GM21825 (cell line): ENCODE measurements around the gene GRID1.

ENCODE experiments used
- ATAC-seq: cut with Tn5 transposase; IDR thresholded peaks from one replicate; pipeline ENCODE4 v1.9.1; 2021; ENCODE audit warnings: mild to moderate bottlenecking, moderate library complexity; ENCODE audit not compliant: unreplicated experiment

GRID1 gene

DNA sequence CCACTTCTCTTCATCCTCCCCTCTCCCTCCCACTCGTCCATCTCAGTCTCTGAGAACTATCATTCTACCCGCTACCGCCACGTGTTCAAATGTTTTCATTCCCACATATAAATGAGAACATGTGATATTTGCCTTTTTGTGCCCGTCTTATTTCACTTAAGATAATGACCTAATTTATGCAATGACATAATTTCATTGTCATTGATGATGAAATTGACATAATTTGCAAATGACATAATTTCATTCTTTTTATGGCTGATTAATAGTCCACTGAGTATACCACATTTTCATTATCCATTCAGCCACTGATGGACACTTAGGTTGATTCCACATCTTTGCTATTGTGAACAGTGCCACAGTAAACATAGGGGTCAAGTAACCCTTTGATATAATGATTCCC, 292.3 kb downstream of the GRID1 start:
- ATAC-seq = no peak

DNA sequence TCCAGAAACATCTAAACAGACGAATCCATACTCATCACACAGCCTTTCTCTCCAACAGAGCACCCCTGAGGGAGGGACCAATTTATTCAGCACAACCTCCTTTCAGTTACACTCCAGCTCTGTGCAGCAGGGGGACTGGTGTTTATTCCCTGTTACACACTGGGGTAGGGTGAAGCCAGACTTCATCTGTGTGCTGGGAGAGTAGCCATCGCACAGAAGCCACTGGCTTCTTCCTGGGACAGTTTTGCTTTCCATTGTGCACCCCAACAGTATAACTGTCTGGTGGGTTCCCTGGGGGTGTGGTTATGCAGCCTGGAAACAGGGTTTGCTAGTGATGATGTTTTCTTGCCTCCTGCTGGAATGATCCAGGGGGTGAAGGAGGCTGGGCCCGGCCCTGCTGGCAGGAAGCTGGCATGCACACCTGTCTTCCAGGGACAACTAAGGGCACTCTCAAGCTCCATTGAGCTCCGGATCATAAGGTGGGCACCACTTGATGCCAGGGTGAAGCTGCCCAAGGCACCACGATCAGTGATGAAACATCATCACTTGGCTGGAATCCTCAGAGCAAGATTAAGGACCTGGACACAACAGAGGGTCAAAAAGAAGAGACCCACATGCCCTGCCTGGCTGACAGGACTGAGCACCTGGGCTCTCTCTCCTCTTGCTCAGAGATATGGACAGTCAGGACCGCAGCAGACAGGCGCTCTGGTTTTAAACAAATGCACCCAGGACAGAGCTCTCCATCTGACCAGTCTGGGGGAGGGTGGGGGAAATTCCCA, 293.2 kb downstream of the GRID1 start:
- ATAC-seq = no peak

DNA sequence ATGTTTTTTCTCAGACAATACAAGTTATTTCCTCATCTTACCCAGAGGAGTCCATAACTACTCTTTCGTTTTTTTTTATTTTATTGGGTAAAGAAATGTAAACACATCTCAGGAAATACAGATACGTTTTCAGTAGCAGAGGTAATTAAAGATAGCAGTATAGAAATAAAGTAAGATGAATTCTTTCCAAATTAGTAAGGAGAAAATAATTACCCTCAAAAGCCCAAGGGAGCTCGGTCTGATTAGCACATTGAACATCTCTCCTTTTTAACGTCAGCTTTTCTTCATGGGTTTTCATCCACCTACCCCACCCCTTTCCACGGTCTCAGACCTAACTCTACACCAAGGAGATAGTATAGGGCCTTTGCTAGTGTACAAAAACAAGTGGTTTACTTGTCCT, 294.2 kb downstream of the GRID1 start:
- no peak for ATAC-seq

DNA sequence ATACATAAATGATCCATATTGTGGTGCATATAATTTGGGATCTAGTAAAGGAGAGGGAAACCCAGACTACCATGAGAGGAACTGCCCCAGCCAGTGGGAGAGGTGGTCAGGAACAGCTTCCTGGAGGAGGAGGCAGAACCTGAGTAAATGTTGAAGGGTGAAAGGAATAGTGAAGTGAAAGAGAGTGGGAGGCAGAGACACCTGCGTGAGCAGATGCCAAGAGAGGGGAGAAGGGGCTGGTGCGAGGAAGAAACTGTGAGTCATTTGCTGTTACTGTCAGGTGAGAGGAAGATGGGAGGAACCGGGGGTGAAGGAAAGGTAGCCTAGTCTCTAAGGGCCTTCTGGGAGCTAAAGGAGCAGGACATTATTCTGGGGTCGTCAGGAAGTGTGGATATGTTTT, 294.8 kb downstream of the GRID1 start:
- no peak for ATAC-seq

DNA sequence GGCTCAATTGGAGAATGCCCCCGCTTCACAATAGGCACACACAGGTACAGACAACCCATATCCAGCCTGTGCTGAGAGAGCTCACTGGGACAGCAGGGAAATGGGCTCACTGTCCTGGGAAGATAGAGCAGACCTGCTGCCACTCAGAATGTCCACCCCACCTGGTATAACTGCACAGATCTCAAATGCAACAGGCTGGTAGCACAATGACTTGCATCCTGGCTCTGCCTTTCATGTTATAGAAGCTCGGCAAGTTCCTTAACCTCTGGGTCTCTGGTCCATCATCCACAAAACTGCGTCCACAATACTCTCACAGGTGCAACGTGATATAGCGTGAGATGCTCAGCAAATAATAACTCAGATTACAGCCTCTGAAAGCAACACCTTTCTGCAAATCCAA, 295.4 kb downstream of the GRID1 start:
- ATAC-seq = no peak

DNA sequence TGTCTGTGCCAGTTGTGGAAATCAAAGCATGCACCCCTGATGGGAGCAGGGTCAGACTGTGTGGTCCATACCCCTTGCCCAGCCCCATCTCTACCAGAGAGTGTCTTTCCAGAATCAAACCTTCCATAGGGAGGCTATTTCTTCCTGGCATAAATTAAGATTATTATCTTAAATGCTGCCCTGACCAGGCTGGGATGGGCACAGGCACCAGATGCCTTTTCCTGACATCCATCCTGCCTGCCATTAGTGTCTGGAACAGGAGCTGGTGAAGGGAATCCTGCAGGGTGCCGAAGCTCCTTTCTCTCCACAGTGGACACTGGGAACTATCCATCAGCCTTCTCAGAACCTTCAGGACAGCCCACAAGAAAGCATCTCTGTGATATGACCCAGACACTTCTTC, 296.3 kb downstream of the GRID1 start:
- ATAC-seq = no peak

DNA sequence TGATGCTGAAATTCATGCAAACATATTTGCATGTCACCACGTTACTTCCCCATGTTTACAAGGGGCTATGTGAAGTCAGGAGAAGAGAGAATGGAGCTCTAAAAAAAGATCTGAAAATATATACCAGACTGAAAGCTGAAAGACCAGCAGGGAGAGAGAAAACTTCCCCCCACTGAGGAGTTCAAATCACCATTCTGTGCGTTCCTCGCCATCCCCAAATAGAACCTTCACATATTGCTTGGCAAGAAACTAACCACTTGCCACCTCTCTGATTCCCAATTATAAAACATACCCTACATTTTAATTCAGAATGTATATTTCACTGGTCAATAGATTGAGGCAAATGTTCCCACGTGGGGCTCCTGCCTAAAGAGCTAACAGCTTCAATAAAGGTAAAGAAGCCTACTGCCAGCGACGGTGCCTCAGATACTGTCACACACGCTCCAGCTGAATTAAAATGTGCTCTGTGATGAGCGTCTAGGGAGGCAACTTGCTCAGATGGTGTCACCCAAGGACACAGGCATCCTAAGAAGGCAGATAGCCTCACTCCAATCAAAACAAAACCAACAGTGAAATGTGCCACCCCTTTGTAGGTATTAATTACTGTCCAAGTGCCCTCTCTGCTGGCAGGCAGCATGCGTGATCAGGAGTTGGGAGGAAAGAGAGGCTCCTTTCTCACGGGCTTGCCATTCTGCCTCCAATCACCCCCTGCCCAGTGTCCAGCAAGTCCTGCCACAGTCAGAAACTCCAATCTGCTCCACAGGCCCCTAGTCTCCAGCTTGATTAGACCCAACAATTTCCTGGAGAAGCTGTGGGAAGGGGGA, 298.2 kb downstream of the GRID1 start:
- no peak for ATAC-seq

DNA sequence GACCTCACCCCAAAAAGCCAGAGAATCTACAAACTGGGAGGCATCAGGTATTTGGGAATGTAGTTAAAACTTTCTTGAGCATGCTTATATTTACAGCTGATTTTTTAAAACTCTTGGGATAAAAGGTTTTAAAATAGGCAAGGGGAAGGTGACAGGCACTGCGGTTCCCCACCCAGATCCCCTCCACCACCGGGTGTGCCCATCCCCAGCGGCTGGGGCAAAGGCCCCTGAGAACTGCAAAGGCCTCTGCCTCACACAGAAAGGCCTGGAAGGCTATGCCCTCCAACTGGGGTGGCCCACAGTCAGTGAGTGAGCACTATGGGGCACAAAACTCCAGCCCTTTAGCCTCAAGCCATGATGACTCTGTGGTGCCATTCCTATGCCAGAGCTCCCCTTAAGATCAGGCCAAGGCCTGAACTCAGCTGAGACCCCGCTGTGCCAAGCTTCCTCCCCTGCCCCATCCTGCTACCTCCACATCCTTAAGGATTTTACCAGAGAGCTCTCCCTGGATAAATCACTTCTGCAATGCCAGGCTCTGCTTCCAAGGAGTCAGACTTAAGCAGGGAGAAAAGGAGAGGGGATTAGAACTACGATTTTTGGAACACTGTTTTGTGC, 299.1 kb downstream of the GRID1 start:
- ATAC-seq = no peak

DNA sequence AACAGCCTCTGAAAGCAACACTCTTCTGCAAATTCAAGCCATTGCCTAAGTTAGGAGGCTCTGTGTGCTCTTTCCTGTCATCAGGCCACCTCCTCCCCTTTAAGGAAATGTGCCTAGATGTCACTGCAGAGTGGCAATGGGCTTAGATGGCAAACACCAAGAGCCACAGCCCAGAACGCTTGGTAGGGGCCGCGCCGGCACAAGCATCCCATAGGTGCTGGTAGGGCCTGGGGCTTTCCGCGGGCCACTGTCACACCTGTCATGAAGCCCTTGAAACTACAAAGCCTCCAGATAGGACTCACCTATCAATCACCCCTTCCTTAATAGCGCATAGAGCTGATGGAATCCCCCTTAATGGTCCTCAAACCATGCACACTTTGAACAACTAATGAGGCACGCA, 299.9 kb downstream of the GRID1 start:
- ATAC-seq = no peak

DNA sequence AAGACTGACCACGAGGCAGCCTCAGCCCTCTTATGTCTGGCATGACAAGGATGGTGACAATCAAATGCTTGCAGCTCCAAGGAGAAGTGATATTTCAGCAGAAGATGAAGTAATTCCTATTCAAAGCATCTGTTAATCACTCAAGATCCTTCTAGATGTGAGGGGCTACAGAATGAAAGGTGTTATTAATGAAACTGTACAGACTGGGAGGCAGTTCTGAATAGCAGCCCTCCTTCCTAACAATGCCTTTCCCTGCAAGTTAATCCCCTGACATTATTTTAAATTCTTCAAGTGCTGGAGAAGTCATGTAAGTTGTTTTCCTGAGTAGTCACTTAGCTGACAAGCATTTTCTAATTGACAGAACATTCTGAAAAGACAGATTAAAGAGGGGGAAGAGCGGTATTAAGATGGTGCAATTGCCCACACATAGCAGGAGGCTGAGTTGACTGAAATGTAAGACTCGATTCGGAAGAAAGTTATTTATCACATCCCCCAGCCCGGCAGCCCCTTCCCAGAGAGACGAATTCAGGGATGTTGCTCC, 300.8 kb downstream of the GRID1 start:
- ATAC-seq = no peak

DNA sequence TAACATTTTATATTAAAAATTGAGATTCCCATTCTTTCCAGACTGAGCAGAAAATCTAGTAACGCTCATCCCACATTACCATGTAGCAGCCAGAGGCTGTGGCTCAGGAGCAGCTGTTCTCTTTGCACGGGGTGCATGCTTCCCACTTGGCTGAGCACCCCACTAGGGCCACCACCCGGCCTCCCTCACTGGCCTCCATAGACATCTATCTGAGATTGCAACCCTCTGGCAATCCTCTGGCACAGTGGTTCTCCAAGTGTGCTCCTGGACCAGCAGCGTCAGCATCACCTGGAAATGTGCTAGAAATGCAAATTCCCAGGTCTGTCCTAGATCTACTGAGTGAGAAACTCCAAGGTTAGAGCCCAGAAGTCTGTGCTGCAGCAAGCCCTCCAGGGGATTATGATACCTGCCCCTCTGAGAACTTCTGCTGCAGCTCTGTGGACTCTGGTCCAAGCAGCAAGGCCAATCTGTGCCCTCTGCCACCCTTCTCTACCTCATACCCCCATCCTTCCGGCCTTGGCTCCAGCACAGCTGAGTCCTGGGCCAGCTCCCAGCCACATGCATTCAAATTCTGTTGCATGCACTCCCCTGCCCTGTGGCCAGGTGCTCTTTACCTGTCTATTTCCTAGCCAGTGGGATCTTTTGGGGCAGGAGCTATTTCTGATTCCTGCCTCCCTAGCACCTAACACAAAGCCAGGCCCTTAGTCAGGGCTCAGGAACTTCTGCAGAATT, 301.5 kb downstream of the GRID1 start:
- no peak for ATAC-seq

DNA sequence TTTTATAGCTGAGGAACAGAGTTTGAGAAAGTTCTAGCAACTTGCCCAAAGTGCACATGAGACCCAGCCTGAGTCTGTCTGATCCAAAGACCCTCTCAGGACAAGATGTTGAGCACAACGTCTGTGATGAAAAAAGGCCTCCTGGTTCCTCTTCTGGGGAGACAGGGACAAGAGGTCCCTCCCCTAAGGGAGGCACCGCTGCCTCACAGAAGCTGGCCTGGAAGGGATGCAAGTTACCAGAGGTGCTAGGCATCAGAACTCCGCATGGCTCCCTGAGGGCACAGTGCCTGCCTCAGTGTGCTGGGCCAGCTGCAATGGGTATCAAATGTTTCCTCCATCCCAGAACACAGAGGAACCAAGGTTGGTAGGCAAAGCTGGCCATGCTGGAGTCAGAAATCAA, 302.4 kb downstream of the GRID1 start:
- ATAC-seq = no peak

DNA sequence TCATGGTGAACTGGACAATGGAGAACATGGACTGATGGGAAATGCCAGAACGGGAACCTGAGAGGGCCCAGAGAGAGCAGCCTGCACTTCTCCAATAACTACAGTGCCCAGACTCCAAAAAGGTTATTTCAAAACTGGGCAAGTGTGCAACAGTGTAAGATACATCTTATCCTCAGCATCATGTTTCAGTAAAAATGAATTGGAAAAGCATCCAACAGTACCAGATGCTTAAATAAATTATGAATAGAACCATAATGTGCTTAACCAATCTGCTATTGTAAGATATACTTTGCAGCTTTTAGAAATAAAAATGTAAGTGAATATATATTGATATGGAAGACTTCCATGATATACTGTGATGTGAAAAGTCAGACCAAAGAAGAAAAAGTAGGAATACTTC, 303.3 kb downstream of the GRID1 start:
- no peak for ATAC-seq

DNA sequence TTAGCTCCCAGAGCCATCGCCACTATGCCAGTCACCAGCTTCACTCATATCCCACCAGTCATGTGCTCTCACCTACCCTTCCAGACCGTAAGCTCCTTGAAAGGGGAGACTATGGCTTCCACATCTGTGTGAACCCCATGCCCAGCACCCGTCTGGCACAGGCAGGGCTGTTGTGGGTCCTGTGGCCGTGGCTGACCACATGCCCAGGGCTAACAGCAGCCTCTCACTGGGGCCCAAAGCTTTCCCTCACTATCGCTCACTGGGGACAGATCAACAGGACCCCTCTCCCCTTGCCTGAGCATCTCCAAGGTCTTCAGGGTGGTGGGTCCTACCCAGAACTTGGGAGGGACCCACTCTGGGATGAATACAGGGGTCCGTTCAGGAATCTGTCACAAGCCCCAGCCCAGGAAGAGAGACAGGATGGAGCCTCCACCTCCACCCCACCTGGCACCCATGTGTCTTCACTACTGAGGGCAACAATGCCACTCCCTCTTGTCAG, 303.9 kb downstream of the GRID1 start:
- no peak for ATAC-seq

DNA sequence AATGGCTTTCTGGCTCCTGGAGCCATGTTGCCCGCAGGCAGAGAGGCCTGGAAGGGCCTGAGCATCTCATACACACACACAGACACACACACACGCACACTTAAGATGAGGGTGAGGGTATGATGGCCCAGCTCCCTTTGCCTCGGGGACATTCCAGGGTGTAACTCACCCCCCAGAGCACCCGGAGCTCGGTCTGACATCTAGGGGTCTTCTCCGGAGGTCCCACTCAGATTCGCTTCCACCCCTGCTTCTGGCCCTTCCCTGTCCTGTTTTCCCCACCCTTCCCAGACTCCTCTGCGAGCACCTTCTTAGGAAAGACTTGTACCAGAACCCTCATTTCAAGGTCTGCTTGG, 304.4 kb downstream of the GRID1 start:
- no peak for ATAC-seq

DNA sequence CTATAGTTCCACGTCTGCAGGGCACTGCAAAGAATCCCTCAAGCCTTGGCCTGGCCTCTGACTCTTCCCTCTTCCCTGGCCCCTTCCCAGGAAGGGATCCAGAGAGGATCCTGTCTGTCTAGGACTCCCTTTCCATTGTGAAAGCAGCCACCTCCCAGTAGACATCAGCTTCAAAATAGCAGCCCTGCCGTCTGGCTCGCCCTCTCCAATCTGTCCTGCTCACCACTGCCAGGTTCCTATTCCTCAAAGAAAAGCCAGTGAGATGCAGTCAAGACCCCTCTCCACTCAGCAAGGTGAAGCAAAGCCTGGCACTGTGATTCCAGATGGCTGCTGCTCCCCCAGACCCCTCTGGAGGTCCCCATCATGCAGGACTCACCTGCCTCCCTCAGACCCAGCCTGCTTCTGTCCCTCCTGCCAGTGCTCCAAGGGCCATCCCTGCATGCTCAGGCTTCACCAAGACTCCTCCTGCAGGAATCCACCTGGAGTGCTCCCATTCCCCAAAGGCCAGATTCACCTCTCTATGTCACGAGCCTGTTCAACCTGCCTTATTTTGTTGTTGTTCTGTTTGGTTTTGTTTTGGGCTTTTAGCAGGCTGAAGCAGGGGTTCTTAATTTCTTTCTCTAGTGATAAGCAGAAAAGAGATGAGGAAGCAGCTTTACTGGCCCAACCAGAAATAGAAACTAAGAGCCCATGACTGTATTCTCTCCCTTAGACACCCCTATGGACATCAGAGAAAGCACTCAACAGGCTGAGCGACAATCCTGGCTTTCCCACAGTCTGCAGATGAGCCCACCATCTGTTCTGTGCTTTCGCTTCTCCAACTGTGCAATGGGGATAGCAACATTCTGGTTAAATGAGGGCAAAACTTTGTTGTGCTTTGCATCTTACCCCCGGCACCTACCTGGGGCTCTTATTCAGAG, 305.1 kb downstream of the GRID1 start:
- no peak for ATAC-seq

DNA sequence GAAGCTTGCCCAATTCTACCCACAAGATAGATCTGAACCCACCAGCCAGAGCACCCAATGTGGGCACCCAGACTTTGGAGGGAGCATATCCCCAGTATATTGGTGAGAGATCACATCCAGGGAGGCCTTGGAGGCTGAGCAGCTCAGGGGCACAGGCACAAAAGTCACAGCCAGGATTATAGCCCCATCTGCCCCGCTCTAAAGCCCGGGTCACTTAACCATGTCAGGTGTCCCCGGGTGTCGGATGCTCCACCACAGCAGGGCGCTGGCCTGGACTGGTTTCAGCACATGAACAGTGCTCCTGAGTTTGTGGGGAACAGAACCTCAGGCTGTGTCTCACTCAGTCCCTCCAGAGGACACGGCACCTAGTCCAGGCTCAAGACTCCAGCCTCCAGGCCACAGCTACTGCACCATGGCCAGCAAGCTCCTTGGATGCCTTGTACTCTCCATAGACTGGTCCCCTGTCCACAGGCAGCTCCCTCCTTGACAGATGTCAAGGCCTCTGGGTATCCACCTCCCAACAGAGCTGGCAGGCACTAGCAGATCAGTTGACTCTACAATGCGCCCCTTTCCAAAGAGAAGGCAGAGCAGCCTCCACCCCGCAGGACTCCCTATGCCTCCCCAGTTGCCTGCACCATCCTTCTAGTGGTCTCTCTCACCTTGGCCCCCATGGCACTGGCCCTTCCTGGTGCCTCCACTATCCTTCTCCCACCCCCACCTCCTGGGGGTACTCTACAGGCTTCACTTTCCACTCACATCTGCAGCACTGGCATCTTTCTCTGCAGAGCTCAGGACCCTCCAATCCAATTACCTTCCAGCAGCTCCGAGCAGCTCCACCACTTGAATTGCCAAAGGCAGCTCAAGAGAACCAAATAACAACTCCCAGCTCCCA, 306.0 kb downstream of the GRID1 start:
- ATAC-seq = no peak

DNA sequence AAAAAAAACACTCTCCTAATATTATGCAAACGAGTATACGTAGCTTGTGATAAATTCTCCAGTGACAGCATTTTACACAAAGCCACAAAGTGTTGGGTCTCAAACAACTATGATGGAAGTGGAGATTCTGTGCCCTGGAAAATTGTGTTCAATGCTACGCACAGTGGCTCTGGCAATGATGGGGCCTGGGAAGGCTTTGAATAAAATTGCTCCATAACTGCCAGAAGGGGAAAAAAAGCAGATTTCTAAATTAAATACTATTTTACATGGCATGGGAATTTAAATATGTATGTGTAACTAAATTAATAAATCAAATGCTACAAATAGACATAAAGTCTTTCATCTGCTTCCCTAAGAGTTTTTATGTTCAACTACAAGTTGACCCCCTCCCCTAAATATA, 306.7 kb downstream of the GRID1 start:
- no peak for ATAC-seq

DNA sequence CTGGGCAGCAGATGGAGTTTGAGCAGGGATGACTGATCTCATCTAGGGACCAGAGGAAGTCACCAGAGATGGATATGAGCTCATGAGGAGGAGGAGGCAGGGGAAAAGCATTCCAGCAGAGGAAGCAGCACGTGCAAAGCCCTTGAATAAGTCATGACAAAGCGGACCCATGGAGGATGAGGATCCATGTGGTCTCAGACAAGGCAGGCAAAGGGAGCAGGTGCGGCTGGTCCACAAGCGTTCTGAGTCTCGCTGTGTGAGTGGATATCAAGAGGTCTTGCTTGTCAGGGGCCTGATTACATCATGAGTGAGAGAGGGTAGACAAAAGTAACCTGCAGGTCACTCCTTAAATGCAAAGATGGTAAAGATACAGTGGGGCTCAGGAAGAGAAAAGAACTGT, 307.6 kb downstream of the GRID1 start:
- ATAC-seq = no peak
